Measurements from ENCODE around the gene RABGAP1. TPM values are rescaled to one million over a fixed set of nuclear protein-coding genes. Genes with fewer than 3 reads are reported as not detected.

Gene RABGAP1
- total and polyA plus RNA-seq, 8 donors, result 52.6 to 85.9 (median 76.2) TPM

GRCh38 chr9:123016631-123017030 lies 75.8 kb downstream of the RABGAP1 start:
- ATAC-seq (no peak), DNase-seq (no peak)
- H3K9me3 ChIP-seq, result peaks cover 0 to 3% of the 10 kb centered on the region in 2 donors
- intact Hi-C loops (cut with DNase I), result no loop called here
- H3K4me3 ChIP-seq, result no peak overlapping the region
- no peak for TF ChIP-seq CTCF (IDR thresholded peaks at IDR 0.05)
- H3K36me3 ChIP-seq, result peaks cover 0 to 87% of the 10 kb centered on the region in 2 donors
- no peak overlapping the region for H3K27ac ChIP-seq
- no peaks in the 10 kb centered on the region for H3K27me3 ChIP-seq
- peaks cover 0 to 10% of the 10 kb centered on the region in 2 donors for H3K4me1 ChIP-seq

GRCh38 chr9:123020796-123021195 lies 80.0 kb downstream of the RABGAP1 start:
- H3K4me3 ChIP-seq, result no peak overlapping the region
- ATAC-seq (no peak), DNase-seq (no peak)
- intact Hi-C loops (cut with DNase I), result no loop called here
- peaks cover 0 to 83% of the 10 kb centered on the region in 2 donors for H3K36me3 ChIP-seq
- H3K9me3 ChIP-seq, result no peaks in the 10 kb centered on the region
- no peak overlapping the region for H3K27ac ChIP-seq
- no peaks in the 10 kb centered on the region for H3K4me1 ChIP-seq
- no peak for TF ChIP-seq CTCF (IDR thresholded peaks at IDR 0.05)
- no peaks in the 10 kb centered on the region for H3K27me3 ChIP-seq

DNA sequence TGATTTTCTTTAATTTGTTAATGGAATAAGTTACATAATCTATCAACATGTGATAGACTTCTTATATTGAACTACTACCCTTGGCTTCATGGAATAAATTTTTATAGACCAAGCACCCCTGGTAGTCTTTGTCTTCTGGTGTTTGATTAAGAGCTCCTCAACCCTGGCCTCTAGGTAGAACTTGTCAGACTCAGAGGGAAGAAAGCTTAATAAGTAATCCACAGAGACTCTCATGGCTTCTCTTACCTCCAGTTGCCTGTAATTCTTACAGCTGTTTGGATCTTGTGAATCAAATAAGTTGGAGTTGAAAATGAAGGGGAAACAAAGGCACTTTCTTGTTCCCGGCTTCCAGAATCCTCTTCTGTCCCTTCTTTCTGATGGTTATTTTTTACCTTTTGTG lies 85.6 kb downstream of the RABGAP1 start:
- Histone ChIP-seq H3K36me3 (peaks cover 0 to 40% of the 10 kb centered on the region in 2 donors), H3K9me3 (no peaks in the 10 kb centered on the region), H3K4me3 (no peak overlapping the region), H3K27me3 (no peaks in the 10 kb centered on the region), H3K4me1 (peaks cover 0 to 9% of the 10 kb centered on the region in 2 donors), H3K27ac (no peak overlapping the region)
- ATAC-seq (peak; percentile 64), DNase-seq (no peak)
- no peak for TF ChIP-seq CTCF (IDR thresholded peaks at IDR 0.05)
- intact Hi-C loops (cut with DNase I), result no loop called here

- no peaks in the 10 kb centered on the region for H3K27me3 ChIP-seq
- intact Hi-C loops (cut with DNase I), result no loop called here
- ATAC-seq (no peak), DNase-seq (no peak)
- H3K9me3 ChIP-seq, result no peaks in the 10 kb centered on the region
- peaks cover 0 to 9% of the 10 kb centered on the region in 2 donors for H3K4me1 ChIP-seq
- H3K36me3 ChIP-seq, result peaks cover 0 to 29% of the 10 kb centered on the region in 2 donors
- H3K4me3 ChIP-seq, result no peak overlapping the region
- no peak overlapping the region for H3K27ac ChIP-seq
- TF ChIP-seq CTCF (IDR thresholded peaks at IDR 0.05), result no peak
Measured at GRCh38 chr9:123027517-123027916, 86.7 kb downstream of the RABGAP1 start.

DNA sequence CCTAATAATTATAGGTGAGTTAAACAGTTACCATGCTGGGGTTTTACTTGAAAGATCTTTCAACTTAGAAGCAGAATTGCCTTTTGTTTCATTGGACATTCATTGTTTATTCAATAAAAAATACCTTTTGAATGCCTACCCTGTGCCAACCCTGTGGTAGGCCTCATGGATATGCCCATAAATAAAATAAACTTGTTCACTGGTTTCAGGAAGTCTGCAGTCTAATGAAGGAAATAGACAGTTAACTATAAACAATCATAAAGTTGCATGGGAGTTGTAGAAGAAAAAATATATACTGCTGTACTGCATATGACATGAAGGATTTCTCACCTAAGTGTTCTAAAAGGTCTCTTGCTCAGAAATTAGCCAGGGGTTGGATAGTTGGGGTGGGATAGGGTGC lies 87.3 kb downstream of the RABGAP1 start:
- intact Hi-C loops (cut with DNase I), result no loop called here
- peaks cover 0 to 13% of the 10 kb centered on the region in 2 donors for H3K4me1 ChIP-seq
- ATAC-seq, result no peak

More for the DNA sequence above, 87.3 kb downstream of the RABGAP1 start:
- no peak for TF ChIP-seq CTCF (IDR thresholded peaks at IDR 0.05)
- peaks cover 0 to 23% of the 10 kb centered on the region in 2 donors for H3K36me3 ChIP-seq
- DNase-seq, result no peak
- no peak overlapping the region for H3K27ac ChIP-seq
- H3K9me3 ChIP-seq, result no peaks in the 10 kb centered on the region
- H3K4me3 ChIP-seq, result no peak overlapping the region
- H3K27me3 ChIP-seq, result no peaks in the 10 kb centered on the region
